ENCODE measurements around the gene PHACTR2. TPM values are rescaled to one million over a fixed set of nuclear protein-coding genes. Genes with fewer than 3 reads are reported as not detected.

PHACTR2 gene
- total and polyA plus RNA-seq, 4 donors, result 8.8 to 157 (median 35.3) TPM

DNA sequence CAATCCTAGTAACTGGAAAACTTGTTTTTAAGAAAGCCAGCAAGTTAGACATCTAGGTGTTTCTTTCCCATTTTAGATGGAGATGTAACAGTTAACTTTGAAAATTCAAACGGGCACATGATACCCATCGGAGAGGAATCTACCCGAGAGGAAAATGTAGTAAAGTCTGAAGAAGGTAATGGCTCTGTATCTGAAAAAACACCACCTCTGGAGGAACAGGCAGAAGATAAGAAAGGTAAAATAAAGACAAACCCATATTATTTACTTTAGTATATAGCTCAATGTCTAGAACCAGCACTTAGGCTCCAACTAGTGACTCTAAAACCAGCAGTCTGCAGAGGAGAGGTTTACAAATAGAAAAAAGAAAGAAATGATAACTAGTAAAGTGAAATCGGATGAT, 75.9 kb downstream of the PHACTR2 start:
- no CpG with 5 or more reads among the region's 4 CpGs for WGBS (ENCODE audit: insufficient coverage)
- Histone ChIP-seq H3K27me3 (ENCODE audit: control insufficient read depth, insufficient read depth, low read length) (peaks cover 2% of the 10 kb centered on the region), H3K4me1 (ENCODE audit: control insufficient read depth, insufficient read depth, low read length) (no peaks in the 10 kb centered on the region), H3K9me3 (ENCODE audit: control insufficient read depth, insufficient read depth, low read length) (no peaks in the 10 kb centered on the region), H3K36me3 (ENCODE audit: control insufficient read depth, insufficient read depth, low read length) (no peaks in the 10 kb centered on the region), H3K27ac (ENCODE audit: low read depth, low read length) (no peak overlapping the region), H3K4me3 (ENCODE audit: low read depth, low read length) (no peak overlapping the region)
- DNase-seq (ENCODE audit: low read depth in 4 of 6, low spot score in 6 of 6), result no peak

DNA sequence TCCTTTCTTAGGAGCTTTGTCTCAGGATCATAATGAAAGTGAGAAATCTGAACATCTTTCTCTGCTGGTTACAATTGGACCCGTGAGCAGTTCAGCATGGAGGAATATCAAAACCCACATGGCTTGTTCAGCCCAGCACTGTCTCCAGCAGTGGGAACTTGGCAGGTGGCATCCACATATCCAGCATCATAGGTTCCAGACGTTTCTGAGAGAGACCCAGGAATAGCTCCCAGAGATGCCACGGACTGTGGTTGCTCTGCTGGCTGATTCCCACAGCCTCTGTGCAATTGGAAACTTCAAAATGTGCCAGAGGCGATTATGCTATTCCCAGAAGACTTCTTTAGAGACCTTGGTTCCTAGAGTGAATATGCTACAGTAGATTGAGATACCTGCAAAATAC, 76.4 kb downstream of the PHACTR2 start:
- Histone ChIP-seq H3K9me3 (ENCODE audit: control insufficient read depth, insufficient read depth, low read length) (no peaks in the 10 kb centered on the region), H3K4me1 (ENCODE audit: control insufficient read depth, insufficient read depth, low read length) (no peaks in the 10 kb centered on the region), H3K4me3 (ENCODE audit: low read depth, low read length) (no peak overlapping the region), H3K27me3 (ENCODE audit: control insufficient read depth, insufficient read depth, low read length) (peaks cover 2% of the 10 kb centered on the region), H3K27ac (ENCODE audit: low read depth, low read length) (no peak overlapping the region), H3K36me3 (ENCODE audit: control insufficient read depth, insufficient read depth, low read length) (no peaks in the 10 kb centered on the region)
- 84% methylated on average over 3 of the region's 4 CpGs for WGBS (ENCODE audit: insufficient coverage)
- DNase-seq (ENCODE audit: low read depth in 4 of 6, low spot score in 6 of 6), result no peak

DNA sequence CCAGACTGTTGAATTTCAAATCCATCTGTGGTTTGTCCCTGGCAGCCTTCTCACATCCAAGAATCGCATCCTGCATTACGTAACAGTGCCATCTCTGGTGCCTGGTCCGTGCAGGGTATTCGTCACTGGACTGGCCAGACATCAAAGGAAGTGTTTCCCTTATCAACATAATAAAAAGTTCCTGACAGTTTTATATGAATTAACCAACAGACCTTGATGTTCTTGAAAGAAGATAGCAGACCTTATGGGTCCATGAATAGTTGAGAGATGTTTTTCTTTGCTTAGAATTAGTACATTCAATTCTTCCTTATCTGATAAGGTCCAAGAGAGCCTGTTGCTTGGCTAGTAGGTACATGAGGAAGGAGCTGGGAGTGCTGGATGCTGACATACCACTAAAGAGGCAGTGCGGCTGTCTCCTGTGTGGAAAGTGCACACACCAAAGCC, 77.6 kb downstream of the PHACTR2 start:
- DNase-seq (ENCODE audit: low read depth in 4 of 6, low spot score in 6 of 6), result no peak
- Histone ChIP-seq H3K4me3 (ENCODE audit: low read depth, low read length) (no peak overlapping the region), H3K4me1 (ENCODE audit: control insufficient read depth, insufficient read depth, low read length) (no peaks in the 10 kb centered on the region), H3K27me3 (ENCODE audit: control insufficient read depth, insufficient read depth, low read length) (no peaks in the 10 kb centered on the region), H3K27ac (ENCODE audit: low read depth, low read length) (no peak overlapping the region), H3K9me3 (ENCODE audit: control insufficient read depth, insufficient read depth, low read length) (no peaks in the 10 kb centered on the region), H3K36me3 (ENCODE audit: control insufficient read depth, insufficient read depth, low read length) (no peaks in the 10 kb centered on the region)
- WGBS (ENCODE audit: insufficient coverage), result 91% methylated on average over 3 of the region's 5 CpGs

DNA sequence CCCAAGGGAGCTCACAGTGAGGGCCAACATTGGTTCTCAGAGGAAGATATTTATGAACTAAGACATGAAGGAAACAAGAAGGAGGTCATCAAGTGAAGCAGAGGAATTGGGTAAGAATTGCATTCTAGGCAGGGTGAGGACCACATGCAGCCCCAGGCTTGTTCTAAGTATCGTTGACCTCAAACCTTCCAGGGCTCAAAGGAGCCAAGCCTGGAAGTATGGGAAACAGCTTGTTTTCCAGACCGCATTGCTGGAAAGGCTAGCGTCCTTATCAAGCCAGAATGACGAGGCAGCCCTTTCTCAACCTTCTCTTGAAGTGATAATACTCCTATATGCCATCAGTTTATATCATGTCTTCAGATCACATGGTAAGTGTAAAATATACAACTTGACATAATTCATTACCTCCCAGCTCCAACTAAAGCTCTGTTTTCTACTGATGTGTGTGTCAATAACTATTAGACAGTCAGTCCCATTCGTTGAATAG, 79.6 kb downstream of the PHACTR2 start:
- no peak for DNase-seq (ENCODE audit: low read depth in 4 of 6, low spot score in 6 of 6)
- Histone ChIP-seq H3K36me3 (ENCODE audit: control insufficient read depth, insufficient read depth, low read length) (no peaks in the 10 kb centered on the region), H3K4me3 (ENCODE audit: low read depth, low read length) (no peak overlapping the region), H3K27ac (ENCODE audit: low read depth, low read length) (no peak overlapping the region), H3K9me3 (ENCODE audit: control insufficient read depth, insufficient read depth, low read length) (no peaks in the 10 kb centered on the region), H3K27me3 (ENCODE audit: control insufficient read depth, insufficient read depth, low read length) (no peaks in the 10 kb centered on the region), H3K4me1 (ENCODE audit: control insufficient read depth, insufficient read depth, low read length) (no peaks in the 10 kb centered on the region)
- 97% methylated on average over 2 of the region's 5 CpGs for WGBS (ENCODE audit: insufficient coverage)

DNA sequence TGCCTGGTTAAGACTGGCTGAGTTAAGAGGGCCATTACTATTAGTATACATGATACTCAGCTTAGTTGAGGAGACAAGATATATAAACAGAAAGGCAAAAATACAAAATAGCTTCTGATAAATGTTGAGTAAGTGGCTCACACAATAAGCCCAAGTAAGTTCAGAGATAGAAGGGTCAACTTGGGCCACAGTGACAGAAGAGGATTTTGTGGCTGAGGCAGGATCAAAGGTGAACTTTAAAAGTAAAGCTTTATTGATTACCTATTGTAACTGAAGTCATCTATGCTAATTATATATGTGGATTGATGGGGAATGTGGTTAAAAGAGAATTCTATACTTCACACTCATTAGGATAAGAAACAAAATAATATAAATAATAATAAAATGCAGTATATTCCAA, 80.8 kb downstream of the PHACTR2 start:
- no peaks in the 10 kb centered on the region for H3K4me1 ChIP-seq (ENCODE audit: control insufficient read depth, insufficient read depth, low read length)
- no peaks in the 10 kb centered on the region for H3K36me3 ChIP-seq (ENCODE audit: control insufficient read depth, insufficient read depth, low read length)
- DNase-seq (ENCODE audit: low read depth in 4 of 6, low spot score in 6 of 6), result no peak
- H3K27ac ChIP-seq (ENCODE audit: low read depth, low read length), result no peak overlapping the region
- H3K27me3 ChIP-seq (ENCODE audit: control insufficient read depth, insufficient read depth, low read length), result no peaks in the 10 kb centered on the region
- H3K4me3 ChIP-seq (ENCODE audit: low read depth, low read length), result no peak overlapping the region
- H3K9me3 ChIP-seq (ENCODE audit: control insufficient read depth, insufficient read depth, low read length), result no peaks in the 10 kb centered on the region

DNA sequence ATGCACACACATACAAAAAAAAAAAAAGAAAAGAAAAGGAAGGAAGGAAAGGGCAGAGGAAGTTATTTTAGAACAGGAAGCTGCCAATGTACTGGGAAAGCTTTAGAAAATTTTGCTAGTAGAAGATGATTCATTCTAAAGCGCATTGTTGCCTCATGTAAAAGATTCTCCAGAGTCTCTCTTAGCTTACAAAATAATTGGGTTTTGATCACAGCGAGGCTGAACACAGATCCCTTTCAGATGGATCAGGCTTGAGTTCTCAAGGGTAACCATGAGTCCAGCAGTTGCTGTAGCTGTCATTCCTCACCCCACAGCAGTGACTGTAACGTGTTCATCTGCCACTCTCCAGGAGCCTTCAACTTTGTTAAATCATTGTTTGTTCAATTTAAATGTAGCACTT, 81.9 kb downstream of the PHACTR2 start:
- no peak overlapping the region for H3K27ac ChIP-seq (ENCODE audit: low read depth, low read length)
- H3K27me3 ChIP-seq (ENCODE audit: control insufficient read depth, insufficient read depth, low read length), result no peaks in the 10 kb centered on the region
- WGBS (ENCODE audit: insufficient coverage), result 83% methylated on average over 3 of the region's 3 CpGs
- H3K36me3 ChIP-seq (ENCODE audit: control insufficient read depth, insufficient read depth, low read length), result no peaks in the 10 kb centered on the region
- H3K4me3 ChIP-seq (ENCODE audit: low read depth, low read length), result no peak overlapping the region
- no peak for DNase-seq (ENCODE audit: low read depth in 4 of 6, low spot score in 6 of 6)
- H3K9me3 ChIP-seq (ENCODE audit: control insufficient read depth, insufficient read depth, low read length), result no peaks in the 10 kb centered on the region
- H3K4me1 ChIP-seq (ENCODE audit: control insufficient read depth, insufficient read depth, low read length), result no peaks in the 10 kb centered on the region

DNA sequence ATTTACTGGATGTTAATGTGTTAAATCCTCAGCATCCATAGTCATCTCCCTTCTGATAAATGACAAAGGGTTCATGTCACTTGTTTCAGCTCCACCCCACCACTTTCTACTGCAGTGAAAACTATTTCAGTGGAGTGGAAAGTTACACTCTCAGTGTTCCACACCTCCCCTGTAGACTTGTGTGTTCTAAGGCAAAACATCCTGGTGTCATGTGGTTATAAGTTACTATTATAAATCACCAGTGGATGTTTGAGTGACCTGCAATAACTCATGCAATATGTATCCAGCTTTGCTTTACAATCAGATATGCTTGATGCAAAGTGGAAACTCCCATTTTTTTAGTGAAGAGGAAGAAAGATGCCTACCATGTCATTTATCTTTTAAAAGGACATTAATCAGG, 83.3 kb downstream of the PHACTR2 start:
- no peak overlapping the region for H3K27ac ChIP-seq (ENCODE audit: low read depth, low read length)

DNA sequence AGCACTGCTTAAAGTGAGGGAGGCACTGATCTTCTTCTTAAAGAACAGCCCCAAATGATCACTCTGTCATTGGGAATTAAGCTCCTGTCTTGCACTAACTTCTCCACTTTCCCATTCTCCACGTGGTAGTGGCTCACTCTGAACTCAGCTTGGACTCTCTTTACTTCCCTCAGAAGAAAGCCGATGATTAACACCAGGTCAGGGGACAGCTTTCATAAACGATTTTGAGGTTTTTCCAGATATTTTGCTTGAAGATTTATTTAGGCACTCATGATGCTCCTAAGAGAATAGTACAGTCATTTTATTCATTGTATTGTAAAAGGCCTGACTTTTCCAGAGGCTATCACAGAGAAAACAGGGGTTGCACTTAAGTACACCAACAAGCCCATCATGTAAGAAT, 84.4 kb downstream of the PHACTR2 start:
- 86% methylated on average over 1 of the region's 3 CpGs for WGBS (ENCODE audit: insufficient coverage)
- DNase-seq (ENCODE audit: low read depth in 4 of 6, low spot score in 6 of 6), result no peak
- Histone ChIP-seq H3K27ac (ENCODE audit: low read depth, low read length) (no peak overlapping the region), H3K4me1 (ENCODE audit: control insufficient read depth, insufficient read depth, low read length) (no peaks in the 10 kb centered on the region), H3K36me3 (ENCODE audit: control insufficient read depth, insufficient read depth, low read length) (no peaks in the 10 kb centered on the region), H3K9me3 (ENCODE audit: control insufficient read depth, insufficient read depth, low read length) (no peaks in the 10 kb centered on the region), H3K4me3 (ENCODE audit: low read depth, low read length) (no peak overlapping the region), H3K27me3 (ENCODE audit: control insufficient read depth, insufficient read depth, low read length) (no peaks in the 10 kb centered on the region)

More for the DNA sequence above, 83.3 kb downstream of the PHACTR2 start:
- no peaks in the 10 kb centered on the region for H3K9me3 ChIP-seq (ENCODE audit: control insufficient read depth, insufficient read depth, low read length)
- H3K4me1 ChIP-seq (ENCODE audit: control insufficient read depth, insufficient read depth, low read length), result no peaks in the 10 kb centered on the region
- no peak for DNase-seq (ENCODE audit: low read depth in 4 of 6, low spot score in 6 of 6)
- no peaks in the 10 kb centered on the region for H3K36me3 ChIP-seq (ENCODE audit: control insufficient read depth, insufficient read depth, low read length)
- no peak overlapping the region for H3K4me3 ChIP-seq (ENCODE audit: low read depth, low read length)
- H3K27me3 ChIP-seq (ENCODE audit: control insufficient read depth, insufficient read depth, low read length), result no peaks in the 10 kb centered on the region

DNA sequence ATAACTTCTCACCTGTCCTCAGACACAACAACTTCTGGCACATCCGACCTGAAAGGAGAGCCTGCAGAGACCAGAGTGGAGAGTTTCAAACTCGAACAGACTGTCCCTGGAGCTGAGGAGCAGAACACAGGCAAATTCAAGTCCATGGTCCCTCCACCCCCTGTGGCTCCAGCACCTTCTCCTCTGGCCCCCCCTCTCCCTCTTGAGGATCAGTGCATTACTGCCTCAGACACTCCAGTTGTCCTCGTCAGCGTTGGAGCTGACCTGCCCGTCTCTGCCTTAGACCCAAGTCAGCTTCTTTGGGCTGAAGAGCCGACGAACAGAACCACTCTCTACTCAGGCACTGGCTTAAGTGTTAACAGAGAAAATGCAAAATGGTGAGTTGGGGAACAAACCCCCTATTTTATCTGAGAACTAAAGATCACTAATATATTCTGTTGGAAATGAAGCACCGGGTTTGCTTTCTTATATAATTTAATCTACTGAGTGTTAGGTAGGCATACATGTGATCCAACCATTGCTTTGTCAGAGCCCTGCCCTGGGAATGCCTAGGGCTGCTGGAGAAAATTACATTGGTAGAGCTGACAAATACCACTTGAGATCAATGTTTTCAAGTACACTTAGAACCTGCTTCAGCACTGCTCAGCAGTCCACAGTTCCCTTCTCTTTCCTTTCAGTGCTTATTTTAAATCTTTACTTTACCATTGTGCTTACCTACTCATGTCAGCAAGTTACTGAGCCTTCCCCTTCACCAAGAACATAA, 87.8 kb downstream of the PHACTR2 start:
- H3K36me3 ChIP-seq (ENCODE audit: control insufficient read depth, insufficient read depth, low read length), result no peaks in the 10 kb centered on the region
- DNase-seq (ENCODE audit: low read depth in 4 of 6, low spot score in 6 of 6), result no peak
- no peak overlapping the region for H3K4me3 ChIP-seq (ENCODE audit: low read depth, low read length)
- H3K4me1 ChIP-seq (ENCODE audit: control insufficient read depth, insufficient read depth, low read length), result no peaks in the 10 kb centered on the region
- H3K9me3 ChIP-seq (ENCODE audit: control insufficient read depth, insufficient read depth, low read length), result no peaks in the 10 kb centered on the region
- no peaks in the 10 kb centered on the region for H3K27me3 ChIP-seq (ENCODE audit: control insufficient read depth, insufficient read depth, low read length)
- 89% methylated on average over 5 of the region's 8 CpGs for WGBS (ENCODE audit: insufficient coverage)
- no peak overlapping the region for H3K27ac ChIP-seq (ENCODE audit: low read depth, low read length)

DNA sequence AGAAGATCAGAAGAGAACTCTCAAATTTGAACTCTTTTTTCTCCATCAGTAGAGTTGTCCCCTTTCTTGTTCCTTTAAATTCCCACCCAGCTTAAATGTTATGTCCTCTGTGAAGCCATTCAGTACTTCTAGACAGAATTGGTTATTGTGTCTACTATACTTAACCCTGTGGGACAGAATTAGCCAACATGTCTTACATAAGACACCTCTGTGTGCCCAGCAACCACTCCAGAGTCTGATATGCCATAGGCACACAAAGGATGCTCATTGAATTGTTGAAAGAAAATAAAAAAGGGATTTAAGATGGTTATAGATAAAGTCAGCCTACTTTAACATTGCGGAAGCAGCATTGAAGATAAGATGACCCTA, 88.4 kb downstream of the PHACTR2 start:
- no peaks in the 10 kb centered on the region for H3K36me3 ChIP-seq (ENCODE audit: control insufficient read depth, insufficient read depth, low read length)
- H3K9me3 ChIP-seq (ENCODE audit: control insufficient read depth, insufficient read depth, low read length), result no peaks in the 10 kb centered on the region
- no CpG with 5 or more reads among the region's 1 CpG for WGBS (ENCODE audit: insufficient coverage)
- no peak overlapping the region for H3K27ac ChIP-seq (ENCODE audit: low read depth, low read length)
- H3K4me3 ChIP-seq (ENCODE audit: low read depth, low read length), result no peak overlapping the region
- no peak for DNase-seq (ENCODE audit: low read depth in 4 of 6, low spot score in 6 of 6)
- H3K4me1 ChIP-seq (ENCODE audit: control insufficient read depth, insufficient read depth, low read length), result no peaks in the 10 kb centered on the region
- H3K27me3 ChIP-seq (ENCODE audit: control insufficient read depth, insufficient read depth, low read length), result no peaks in the 10 kb centered on the region
